ENCODE results near the gene SLC12A7.
"Not testable (repeated sequence)": the region's sequence is repeated elsewhere in the genome, so short reads cannot be mapped to it uniquely, and the experiment has no call there.

Gene SLC12A7

GRCh38 chr5:1125695-1126094 lies 13.8 kb upstream of the SLC12A7 start:
- not testable (repeated sequence) for H4K8ac ChIP-seq (ENCODE audit: low read depth, low read length); H4K91ac ChIP-seq (ENCODE audit: low read depth, low read length); H3K9me3 ChIP-seq (ENCODE audit: insufficient read depth, low read depth, low read length); H3K27me3 ChIP-seq (ENCODE audit: insufficient read depth, low read length); H3K4me2 ChIP-seq (ENCODE audit: low read length); H3K4me3 ChIP-seq (ENCODE audit: low read depth, low read length); H2AFZ ChIP-seq (ENCODE audit: insufficient read depth, low read length, poor library complexity); H4K12ac ChIP-seq (ENCODE audit: low read depth, low read length); H2BK12ac ChIP-seq (ENCODE audit: low read length); H3K23ac ChIP-seq (ENCODE audit: low read length); H3K79me2 ChIP-seq (ENCODE audit: control insufficient read depth, insufficient read depth, low read length, poor library complexity); H2AK5ac ChIP-seq (ENCODE audit: low read length); H3K27ac ChIP-seq (ENCODE audit: low read depth, low read length); H3K18ac ChIP-seq (ENCODE audit: low read length); H2BK5ac ChIP-seq (ENCODE audit: low read depth, low read length, poor library complexity); H3K14ac ChIP-seq (ENCODE audit: low read length); H3K9ac ChIP-seq (ENCODE audit: low read length); H2BK120ac ChIP-seq (ENCODE audit: insufficient read depth, low read length, poor library complexity); H3K79me1 ChIP-seq (ENCODE audit: low read length); H3K4ac ChIP-seq (ENCODE audit: low read depth, low read length); H3K36me3 ChIP-seq (ENCODE audit: control insufficient read depth in 1 of 2, insufficient read depth in 2 of 2, low read length in 2 of 2); H3K4me1 ChIP-seq (ENCODE audit: control insufficient read depth in 1 of 2, insufficient read depth in 2 of 2, low read length in 2 of 2); DNase-seq
- WGBS (ENCODE audit: extremely low coverage, insufficient coverage, insufficient read length) = no CpG with 5 or more reads among the region's 2 CpGs

GRCh38 chr5:1125030-1125357 lies 13.1 kb upstream of the SLC12A7 start:
- Histone ChIP-seq H3K36me3 (ENCODE audit: control insufficient read depth in 1 of 2, insufficient read depth in 2 of 2, low read length in 2 of 2) (no peaks in the 10 kb centered on the region), H2AK5ac (ENCODE audit: low read length) (no peak overlapping the region), H4K91ac (ENCODE audit: low read depth, low read length) (no peak overlapping the region), H3K18ac (ENCODE audit: low read length) (no peak overlapping the region), H3K4me3 (ENCODE audit: low read depth, low read length) (no peak overlapping the region), H3K79me2 (ENCODE audit: control insufficient read depth, insufficient read depth, low read length, poor library complexity) (no peaks in the 10 kb centered on the region), H2AFZ (ENCODE audit: insufficient read depth, low read length, poor library complexity) (no peak overlapping the region), H3K4me1 (ENCODE audit: control insufficient read depth in 1 of 2, insufficient read depth in 2 of 2, low read length in 2 of 2) (peaks cover 0 to 2% of the 10 kb centered on the region in 2 experiments), H3K27me3 (ENCODE audit: insufficient read depth, low read length) (no peaks in the 10 kb centered on the region), H3K27ac (ENCODE audit: low read depth, low read length) (no peak overlapping the region), H3K4me2 (ENCODE audit: low read length) (no peak overlapping the region), H2BK12ac (ENCODE audit: low read length) (no peak overlapping the region), H3K79me1 (ENCODE audit: low read length) (no peaks in the 10 kb centered on the region), H3K4ac (ENCODE audit: low read depth, low read length) (no peak overlapping the region), H4K12ac (ENCODE audit: low read depth, low read length) (no peak overlapping the region), H4K8ac (ENCODE audit: low read depth, low read length) (no peak overlapping the region), H3K9ac (ENCODE audit: low read length) (no peak overlapping the region), H3K23ac (ENCODE audit: low read length) (no peak overlapping the region), H2BK120ac (ENCODE audit: insufficient read depth, low read length, poor library complexity) (no peak overlapping the region), H3K14ac (ENCODE audit: low read length) (no peak overlapping the region), H2BK5ac (ENCODE audit: low read depth, low read length, poor library complexity) (no peak overlapping the region), H3K9me3 (ENCODE audit: insufficient read depth, low read depth, low read length) (peaks cover 4% of the 10 kb centered on the region)
- DNase-seq = peak; percentile 21 to 56
- WGBS (ENCODE audit: extremely low coverage, insufficient coverage, insufficient read length) = no CpG with 5 or more reads among the region's 6 CpGs

GRCh38 chr5:1124205-1125029 lies 12.6 kb upstream of the SLC12A7 start:
- Histone ChIP-seq H3K14ac (ENCODE audit: low read length) (no peak overlapping the region), H4K8ac (ENCODE audit: low read depth, low read length) (no peak overlapping the region), H3K79me2 (ENCODE audit: control insufficient read depth, insufficient read depth, low read length, poor library complexity) (no peaks in the 10 kb centered on the region), H2AFZ (ENCODE audit: insufficient read depth, low read length, poor library complexity) (no peak overlapping the region), H3K9ac (ENCODE audit: low read length) (no peak overlapping the region), H3K36me3 (ENCODE audit: control insufficient read depth in 1 of 2, insufficient read depth in 2 of 2, low read length in 2 of 2) (no peaks in the 10 kb centered on the region), H3K18ac (ENCODE audit: low read length) (no peak overlapping the region), H2BK120ac (ENCODE audit: insufficient read depth, low read length, poor library complexity) (no peak overlapping the region), H2AK5ac (ENCODE audit: low read length) (no peak overlapping the region), H3K27ac (ENCODE audit: low read depth, low read length) (no peak overlapping the region), H3K9me3 (ENCODE audit: insufficient read depth, low read depth, low read length) (peaks cover 4% of the 10 kb centered on the region), H3K4me3 (ENCODE audit: low read depth, low read length) (no peak overlapping the region), H3K79me1 (ENCODE audit: low read length) (no peaks in the 10 kb centered on the region), H3K4me2 (ENCODE audit: low read length) (no peak overlapping the region), H4K91ac (ENCODE audit: low read depth, low read length) (no peak overlapping the region), H2BK12ac (ENCODE audit: low read length) (no peak overlapping the region), H3K23ac (ENCODE audit: low read length) (no peak overlapping the region), H3K4ac (ENCODE audit: low read depth, low read length) (no peak overlapping the region), H2BK5ac (ENCODE audit: low read depth, low read length, poor library complexity) (no peak overlapping the region), H3K4me1 (ENCODE audit: control insufficient read depth in 1 of 2, insufficient read depth in 2 of 2, low read length in 2 of 2) (peaks cover 0 to 2% of the 10 kb centered on the region in 2 experiments), H4K12ac (ENCODE audit: low read depth, low read length) (no peak overlapping the region), H3K27me3 (ENCODE audit: insufficient read depth, low read length) (no peaks in the 10 kb centered on the region)
- no CpG with 5 or more reads among the region's 27 CpGs for WGBS (ENCODE audit: extremely low coverage, insufficient coverage, insufficient read length)
- DNase-seq = no peak

GRCh38 chr5:1123418-1124147 lies 11.7 kb upstream of the SLC12A7 start:
- Histone ChIP-seq H2AK5ac (ENCODE audit: low read length) (no peak overlapping the region), H4K8ac (ENCODE audit: low read depth, low read length) (no peak overlapping the region), H3K27me3 (ENCODE audit: insufficient read depth, low read length) (no peaks in the 10 kb centered on the region), H3K4me2 (ENCODE audit: low read length) (no peak overlapping the region), H3K9me3 (ENCODE audit: insufficient read depth, low read depth, low read length) (peaks cover 4% of the 10 kb centered on the region), H3K4ac (ENCODE audit: low read depth, low read length) (no peak overlapping the region), H2BK5ac (ENCODE audit: low read depth, low read length, poor library complexity) (no peak overlapping the region), H3K4me1 (ENCODE audit: control insufficient read depth in 1 of 2, insufficient read depth in 2 of 2, low read length in 2 of 2) (peaks cover 0 to 2% of the 10 kb centered on the region in 2 experiments), H2AFZ (ENCODE audit: insufficient read depth, low read length, poor library complexity) (no peak overlapping the region), H3K18ac (ENCODE audit: low read length) (no peak overlapping the region), H3K79me1 (ENCODE audit: low read length) (no peaks in the 10 kb centered on the region), H3K23ac (ENCODE audit: low read length) (no peak overlapping the region), H2BK120ac (ENCODE audit: insufficient read depth, low read length, poor library complexity) (no peak overlapping the region), H3K79me2 (ENCODE audit: control insufficient read depth, insufficient read depth, low read length, poor library complexity) (no peaks in the 10 kb centered on the region), H3K4me3 (ENCODE audit: low read depth, low read length) (no peak overlapping the region), H3K9ac (ENCODE audit: low read length) (no peak overlapping the region), H4K91ac (ENCODE audit: low read depth, low read length) (no peak overlapping the region), H3K27ac (ENCODE audit: low read depth, low read length) (no peak overlapping the region), H4K12ac (ENCODE audit: low read depth, low read length) (no peak overlapping the region), H2BK12ac (ENCODE audit: low read length) (no peak overlapping the region), H3K36me3 (ENCODE audit: control insufficient read depth in 1 of 2, insufficient read depth in 2 of 2, low read length in 2 of 2) (no peaks in the 10 kb centered on the region), H3K14ac (ENCODE audit: low read length) (no peak overlapping the region)
- no peak for DNase-seq
- no CpG with 5 or more reads among the region's 20 CpGs for WGBS (ENCODE audit: extremely low coverage, insufficient coverage, insufficient read length)

All from trophoblast cell (in vitro differentiated cells and primary cell).